ENCODE data around the gene SEMA5A.

SEMA5A gene

DNA sequence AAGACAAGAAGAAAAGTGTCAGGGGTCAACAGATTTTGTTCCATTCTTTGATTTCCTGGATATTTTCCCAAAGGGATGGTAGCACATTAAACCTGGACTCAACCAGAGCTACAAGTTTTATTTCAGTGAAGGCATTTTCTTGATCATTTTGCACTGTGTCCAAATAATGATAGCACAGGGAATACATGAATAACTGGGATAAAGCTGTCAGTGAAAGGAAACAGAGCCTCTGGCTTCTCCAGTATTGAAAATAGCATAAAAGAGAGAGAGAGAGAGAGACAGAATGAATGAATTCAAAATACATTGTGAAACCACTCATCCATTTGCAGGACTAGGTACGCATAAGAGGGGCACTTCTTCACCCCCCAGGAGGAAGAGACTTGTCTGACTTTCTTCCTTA lies 43.0 kb downstream of the SEMA5A start:
- Histone ChIP-seq H3K18ac (ENCODE audit: low read length) (no peak overlapping the region), H4K5ac (ENCODE audit: low read length) (no peak overlapping the region), H3K23ac (ENCODE audit: low read length) (no peak overlapping the region), H2BK5ac (ENCODE audit: low read length) (no peak overlapping the region), H3K9ac (ENCODE audit: low read length) (no peak overlapping the region), H3K79me2 (ENCODE audit: control insufficient read depth, insufficient read depth, low read length) (no peaks in the 10 kb centered on the region), H2BK15ac (replicated peaks; ENCODE audit: low read depth) (no peak overlapping the region), H4K8ac (ENCODE audit: low read depth, low read length) (no peak overlapping the region), H2BK120ac (ENCODE audit: low read depth, low read length) (no peak overlapping the region), H3K79me1 (ENCODE audit: low read length) (peaks cover 3% of the 10 kb centered on the region), H3K4me2 (ENCODE audit: low read length) (no peak overlapping the region), H3K27me3 (ENCODE audit: insufficient read depth, low read length, poor library complexity) (no peaks in the 10 kb centered on the region), H3K36me3 (ENCODE audit: control insufficient read depth, insufficient read depth, low read length) (no peaks in the 10 kb centered on the region), H3K4me1 (ENCODE audit: control insufficient read depth, low read depth, low read length) (no peaks in the 10 kb centered on the region), H2AK5ac (ENCODE audit: low read length) (no peak overlapping the region), H3K56ac (ENCODE audit: low read length) (no peak overlapping the region), H3K4ac (ENCODE audit: low read depth, low read length) (no peak overlapping the region), H3K27ac (ENCODE audit: low read depth, low read length) (no peak overlapping the region), H3K4me3 (ENCODE audit: low read length) (no peak overlapping the region)
- no peak for DNase-seq
- no CpG with 5 or more reads among the region's 1 CpG for WGBS (ENCODE audit: extremely low coverage, insufficient coverage, low lambda C conversion rate)

DNA sequence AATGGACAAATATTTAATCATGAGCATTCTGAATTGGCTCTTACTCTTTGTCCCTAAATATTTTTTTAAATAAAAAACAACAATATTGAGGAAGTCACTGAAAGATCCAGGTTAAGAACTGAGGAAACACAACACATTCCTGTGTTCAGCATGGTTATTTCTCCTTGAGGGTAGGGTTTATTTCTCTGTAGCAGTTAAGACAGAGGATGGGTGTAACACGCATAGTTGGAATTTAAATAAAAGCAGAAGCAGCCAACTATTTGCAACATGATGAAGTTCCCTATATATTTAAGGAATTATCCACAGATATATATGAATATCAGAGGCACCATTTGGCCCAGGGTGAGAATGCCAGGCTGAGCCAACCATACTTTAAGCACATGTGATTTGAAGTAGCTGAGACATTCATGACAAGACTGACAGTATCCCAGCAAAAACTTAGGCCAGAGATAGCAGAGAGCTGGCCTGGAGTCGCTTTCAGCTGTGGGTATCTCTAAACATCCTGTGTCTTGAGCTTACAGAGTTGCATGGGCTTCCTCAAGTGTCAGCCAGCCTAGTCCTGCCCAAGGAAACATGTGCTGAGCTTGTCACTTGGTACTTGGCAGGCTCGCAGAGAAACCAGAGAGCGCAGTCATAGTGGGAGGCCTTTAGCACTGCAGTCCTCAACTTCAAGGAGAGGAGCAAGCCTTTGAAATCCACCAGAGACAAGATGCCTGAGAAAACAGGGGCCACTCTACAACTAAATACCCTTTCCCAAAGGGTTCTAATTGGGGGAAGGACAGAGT lies 43.6 kb downstream of the SEMA5A start:
- Histone ChIP-seq H3K79me1 (ENCODE audit: low read length) (peaks cover 3% of the 10 kb centered on the region), H2AK5ac (ENCODE audit: low read length) (no peak overlapping the region), H3K27ac (ENCODE audit: low read depth, low read length) (no peak overlapping the region), H4K8ac (ENCODE audit: low read depth, low read length) (no peak overlapping the region), H3K4me3 (ENCODE audit: low read length) (no peak overlapping the region), H2BK5ac (ENCODE audit: low read length) (no peak overlapping the region), H3K4me1 (ENCODE audit: control insufficient read depth, low read depth, low read length) (no peaks in the 10 kb centered on the region), H3K9ac (ENCODE audit: low read length) (no peak overlapping the region), H3K79me2 (ENCODE audit: control insufficient read depth, insufficient read depth, low read length) (no peaks in the 10 kb centered on the region), H2BK120ac (ENCODE audit: low read depth, low read length) (no peak overlapping the region), H3K4ac (ENCODE audit: low read depth, low read length) (no peak overlapping the region), H3K56ac (ENCODE audit: low read length) (no peak overlapping the region), H2BK15ac (replicated peaks; ENCODE audit: low read depth) (no peak overlapping the region), H3K18ac (ENCODE audit: low read length) (no peak overlapping the region), H3K36me3 (ENCODE audit: control insufficient read depth, insufficient read depth, low read length) (no peaks in the 10 kb centered on the region), H3K27me3 (ENCODE audit: insufficient read depth, low read length, poor library complexity) (no peaks in the 10 kb centered on the region), H3K23ac (ENCODE audit: low read length) (no peak overlapping the region), H3K4me2 (ENCODE audit: low read length) (no peak overlapping the region), H4K5ac (ENCODE audit: low read length) (no peak overlapping the region)
- WGBS (ENCODE audit: extremely low coverage, insufficient coverage, low lambda C conversion rate): no CpG with 5 or more reads among the region's 4 CpGs
- peak; percentile 42 for DNase-seq

DNA sequence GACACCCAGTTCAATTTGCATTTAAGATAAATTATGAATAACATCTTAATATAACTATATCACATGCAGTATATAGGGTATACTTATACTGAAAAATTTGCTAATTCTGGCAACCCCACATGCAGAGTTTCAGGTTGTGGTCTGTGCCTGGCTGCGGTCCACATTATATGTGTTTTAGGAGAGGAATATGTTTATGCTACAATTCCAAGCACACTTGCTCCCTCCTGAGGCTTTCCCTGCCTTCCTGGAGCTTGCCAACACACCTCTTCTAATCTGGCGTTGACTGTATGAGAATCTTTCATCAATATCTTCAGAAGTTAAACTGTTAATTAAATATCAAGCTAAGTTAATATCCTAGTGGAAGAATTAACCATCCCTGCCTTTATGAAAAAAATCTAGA lies 45.2 kb downstream of the SEMA5A start:
- H3K36me3 ChIP-seq (ENCODE audit: control insufficient read depth, insufficient read depth, low read length): no peaks in the 10 kb centered on the region
- H4K5ac ChIP-seq (ENCODE audit: low read length): no peak overlapping the region
- H3K79me2 ChIP-seq (ENCODE audit: control insufficient read depth, insufficient read depth, low read length): no peaks in the 10 kb centered on the region
- H3K4me1 ChIP-seq (ENCODE audit: control insufficient read depth, low read depth, low read length): no peaks in the 10 kb centered on the region
- no peaks in the 10 kb centered on the region for H3K27me3 ChIP-seq (ENCODE audit: insufficient read depth, low read length, poor library complexity)
- no peak overlapping the region for H3K56ac ChIP-seq (ENCODE audit: low read length)
- no peak overlapping the region for H3K4me3 ChIP-seq (ENCODE audit: low read length)
- H2AK5ac ChIP-seq (ENCODE audit: low read length): no peak overlapping the region
- WGBS (ENCODE audit: extremely low coverage, insufficient coverage, low lambda C conversion rate): no CpG with 5 or more reads among the region's 2 CpGs
- H4K8ac ChIP-seq (ENCODE audit: low read depth, low read length): no peak overlapping the region
- no peak overlapping the region for H3K9ac ChIP-seq (ENCODE audit: low read length)
- no peak overlapping the region for H3K23ac ChIP-seq (ENCODE audit: low read length)
- no peak overlapping the region for H2BK120ac ChIP-seq (ENCODE audit: low read depth, low read length)
- H3K79me1 ChIP-seq (ENCODE audit: low read length): peaks cover 3% of the 10 kb centered on the region
- no peak overlapping the region for H3K4me2 ChIP-seq (ENCODE audit: low read length)
- H2BK15ac ChIP-seq (replicated peaks; ENCODE audit: low read depth): no peak overlapping the region
- no peak overlapping the region for H3K4ac ChIP-seq (ENCODE audit: low read depth, low read length)
- DNase-seq: no peak
- H3K27ac ChIP-seq (ENCODE audit: low read depth, low read length): no peak overlapping the region
- H3K18ac ChIP-seq (ENCODE audit: low read length): no peak overlapping the region
- no peak overlapping the region for H2BK5ac ChIP-seq (ENCODE audit: low read length)

DNA sequence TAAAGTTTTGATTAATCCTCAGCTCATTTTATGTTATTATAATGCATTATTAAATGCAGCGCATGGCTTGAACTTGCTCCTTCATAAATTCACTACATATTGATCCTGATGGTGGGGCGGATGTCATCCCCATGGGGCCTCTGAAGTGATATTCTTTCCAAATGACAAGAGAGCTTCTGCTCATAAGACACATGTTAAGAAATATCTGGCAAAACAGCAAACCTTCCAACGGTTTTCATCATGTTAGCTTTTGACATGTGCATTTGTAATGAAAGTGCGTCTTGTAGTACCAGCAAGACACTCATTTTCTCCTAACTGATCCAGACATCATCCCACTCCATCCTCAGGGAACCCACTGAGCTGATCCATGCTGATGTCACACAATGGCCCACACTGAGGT lies 45.7 kb downstream of the SEMA5A start:
- H3K4me2 ChIP-seq (ENCODE audit: low read length): no peak overlapping the region
- H3K36me3 ChIP-seq (ENCODE audit: control insufficient read depth, insufficient read depth, low read length): no peaks in the 10 kb centered on the region
- no peak overlapping the region for H4K8ac ChIP-seq (ENCODE audit: low read depth, low read length)
- peaks cover 3% of the 10 kb centered on the region for H3K79me1 ChIP-seq (ENCODE audit: low read length)
- no peak overlapping the region for H2BK15ac ChIP-seq (replicated peaks; ENCODE audit: low read depth)
- no peaks in the 10 kb centered on the region for H3K4me1 ChIP-seq (ENCODE audit: control insufficient read depth, low read depth, low read length)
- H3K18ac ChIP-seq (ENCODE audit: low read length): no peak overlapping the region
- H3K4me3 ChIP-seq (ENCODE audit: low read length): no peak overlapping the region
- no peaks in the 10 kb centered on the region for H3K27me3 ChIP-seq (ENCODE audit: insufficient read depth, low read length, poor library complexity)
- no peak for DNase-seq
- H2AK5ac ChIP-seq (ENCODE audit: low read length): no peak overlapping the region
- no peak overlapping the region for H4K5ac ChIP-seq (ENCODE audit: low read length)
- H3K56ac ChIP-seq (ENCODE audit: low read length): no peak overlapping the region
- no peak overlapping the region for H3K4ac ChIP-seq (ENCODE audit: low read depth, low read length)
- H3K79me2 ChIP-seq (ENCODE audit: control insufficient read depth, insufficient read depth, low read length): no peaks in the 10 kb centered on the region
- no peak overlapping the region for H3K9ac ChIP-seq (ENCODE audit: low read length)
- no peak overlapping the region for H3K27ac ChIP-seq (ENCODE audit: low read depth, low read length)
- WGBS (ENCODE audit: extremely low coverage, insufficient coverage, low lambda C conversion rate): no CpG with 5 or more reads among the region's 4 CpGs
- no peak overlapping the region for H2BK120ac ChIP-seq (ENCODE audit: low read depth, low read length)
- H2BK5ac ChIP-seq (ENCODE audit: low read length): no peak overlapping the region
- H3K23ac ChIP-seq (ENCODE audit: low read length): no peak overlapping the region

DNA sequence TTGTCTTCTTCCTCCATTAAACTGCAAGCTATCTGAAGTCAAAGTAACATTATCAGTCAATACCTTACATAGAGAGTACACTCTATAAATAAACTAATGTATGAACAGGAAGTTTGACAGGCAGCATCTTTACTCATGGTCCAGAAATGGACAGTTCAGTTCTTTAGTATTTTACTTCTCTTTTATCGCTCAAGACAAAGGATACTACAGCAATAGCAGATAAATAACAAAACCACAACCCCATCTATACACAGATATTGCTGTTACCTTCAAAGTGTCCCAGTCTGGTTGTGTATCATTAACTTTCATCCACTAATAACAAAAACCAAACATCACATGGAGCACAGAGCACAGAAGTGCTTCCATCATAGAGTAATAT lies 46.4 kb downstream of the SEMA5A start:
- H3K18ac ChIP-seq (ENCODE audit: low read length): no peak overlapping the region
- no peak overlapping the region for H3K4me2 ChIP-seq (ENCODE audit: low read length)
- H3K27ac ChIP-seq (ENCODE audit: low read depth, low read length): no peak overlapping the region
- H4K8ac ChIP-seq (ENCODE audit: low read depth, low read length): no peak overlapping the region
- H2BK120ac ChIP-seq (ENCODE audit: low read depth, low read length): no peak overlapping the region
- peaks cover 3% of the 10 kb centered on the region for H3K79me1 ChIP-seq (ENCODE audit: low read length)
- DNase-seq: no peak
- H4K5ac ChIP-seq (ENCODE audit: low read length): no peak overlapping the region
- no peak overlapping the region for H3K4ac ChIP-seq (ENCODE audit: low read depth, low read length)
- no CpG with 5 or more reads among the region's 1 CpG for WGBS (ENCODE audit: extremely low coverage, insufficient coverage, low lambda C conversion rate)
- H3K79me2 ChIP-seq (ENCODE audit: control insufficient read depth, insufficient read depth, low read length): no peaks in the 10 kb centered on the region
- H3K4me1 ChIP-seq (ENCODE audit: control insufficient read depth, low read depth, low read length): no peaks in the 10 kb centered on the region
- no peak overlapping the region for H3K56ac ChIP-seq (ENCODE audit: low read length)
- no peak overlapping the region for H3K9ac ChIP-seq (ENCODE audit: low read length)
- H2AK5ac ChIP-seq (ENCODE audit: low read length): no peak overlapping the region
- H2BK15ac ChIP-seq (replicated peaks; ENCODE audit: low read depth): no peak overlapping the region
- H2BK5ac ChIP-seq (ENCODE audit: low read length): no peak overlapping the region
- H3K27me3 ChIP-seq (ENCODE audit: insufficient read depth, low read length, poor library complexity): no peaks in the 10 kb centered on the region
- no peak overlapping the region for H3K4me3 ChIP-seq (ENCODE audit: low read length)
- H3K23ac ChIP-seq (ENCODE audit: low read length): no peak overlapping the region
- no peaks in the 10 kb centered on the region for H3K36me3 ChIP-seq (ENCODE audit: control insufficient read depth, insufficient read depth, low read length)
